Measurements from ENCODE around the gene SETD3.

SETD3 gene

DNA sequence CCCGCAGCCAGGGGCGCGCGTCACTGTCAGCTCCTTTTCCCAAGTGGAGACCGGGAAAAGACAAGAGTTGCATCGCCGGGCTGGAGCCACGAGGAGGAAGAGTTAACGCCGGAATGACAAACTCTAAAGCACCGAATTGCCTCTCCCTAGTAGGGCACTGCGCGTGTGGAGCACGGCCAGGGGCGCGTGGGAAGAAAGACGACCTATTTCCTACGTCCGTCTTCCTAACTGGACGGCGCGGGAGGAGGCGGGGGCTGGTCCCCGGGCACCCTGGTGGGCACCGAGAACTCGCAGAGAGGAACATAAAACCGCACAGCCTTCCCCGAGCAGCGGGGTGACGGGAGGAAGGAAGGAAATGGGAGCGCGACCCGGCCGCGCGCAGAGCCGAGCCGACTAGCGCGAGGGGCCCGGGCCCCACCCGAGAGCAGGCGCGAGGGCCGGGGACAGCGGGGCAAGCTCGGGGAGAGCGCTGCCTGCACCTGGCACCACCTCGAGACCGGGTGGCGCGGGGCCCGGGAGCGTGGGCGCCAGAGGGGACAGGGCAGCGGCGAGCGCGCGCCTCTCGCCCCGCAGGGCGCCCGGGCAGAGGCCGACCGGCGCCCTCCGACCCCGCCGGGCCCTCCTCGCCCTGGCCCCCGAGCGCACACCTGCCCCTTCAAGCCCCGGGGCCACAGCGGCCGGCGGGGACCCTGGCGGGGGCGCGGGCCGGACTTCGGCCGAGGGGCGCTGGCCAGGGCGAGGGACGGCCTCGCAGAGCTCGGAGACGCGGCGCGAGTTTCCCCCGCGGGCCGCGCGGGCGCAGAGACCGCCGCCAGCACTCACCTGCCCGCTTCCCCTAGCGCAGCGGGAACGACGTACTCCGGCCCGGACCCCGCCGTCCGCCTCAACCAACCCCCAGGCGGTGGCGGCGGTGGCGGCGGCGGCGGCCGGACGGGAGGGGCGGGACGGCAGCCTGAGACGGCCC is at the start of gene SETD3:
TSS of gene SETD3 (minus strand) at position 954 of the 964 bp plus-strand sequence. CDS start 15,054 bp downstream, outside the sequence.
- H3K4me3 ChIP-seq (ENCODE audit: insufficient read length, low read depth), result peak within 1 kb of the TSS; percentile 76
- no peaks in the 10 kb centered on the region for H3K9me3 ChIP-seq (ENCODE audit: insufficient read depth, low read length)
- DNase-seq (ENCODE audit: low read depth, low spot score), result no peak
- TF ChIP-seq SUZ12 (IDR thresholded peaks at IDR 0.05; ENCODE audit: extremely low read depth, insufficient read depth, insufficient read length) (no peak), ZNF274 (IDR thresholded peaks at IDR 0.05; ENCODE audit: low read depth, low read length) (no peak), YY1 (IDR thresholded peaks at IDR 0.05; ENCODE audit: insufficient read depth, insufficient read length) (no peak)
- H3K36me3 ChIP-seq (ENCODE audit: insufficient read depth, insufficient read length, low read length), result no peaks in the 10 kb centered on the region
- peaks cover 4% of the 10 kb centered on the region for H3K4me1 ChIP-seq (ENCODE audit: insufficient read depth, insufficient read length)
- no peaks in the 10 kb centered on the region for H3K27me3 ChIP-seq (ENCODE audit: insufficient read depth, insufficient read length)
- peak within 1 kb of the TSS; percentile 86 for H3K9ac ChIP-seq (ENCODE audit: insufficient read length, low read depth)

DNA sequence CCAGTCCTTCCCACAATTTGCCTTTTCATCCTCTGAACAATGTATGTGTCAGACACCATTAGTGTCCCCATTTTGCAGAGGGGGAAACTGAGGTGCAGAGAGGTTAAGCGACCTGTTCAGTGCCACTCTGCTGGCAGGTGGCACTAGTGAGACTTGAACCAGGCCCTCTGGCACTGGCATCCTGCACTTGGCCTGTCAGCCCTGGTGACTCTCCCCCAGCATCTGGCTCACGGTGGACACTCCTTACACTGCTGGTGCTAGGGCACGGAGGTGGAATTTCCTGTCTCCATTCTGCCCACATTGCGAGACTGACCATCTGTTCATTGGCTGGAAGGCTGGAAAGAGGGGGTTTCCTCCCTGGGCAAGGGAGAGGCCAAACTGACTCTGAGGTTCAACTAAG is 49.2 kb upstream of the SETD3 start:
- no peaks in the 10 kb centered on the region for H3K9me3 ChIP-seq (ENCODE audit: insufficient read depth, low read length)
- peaks cover 35% of the 10 kb centered on the region for H3K4me1 ChIP-seq (ENCODE audit: insufficient read depth, insufficient read length)
- peaks cover 3% of the 10 kb centered on the region for H3K36me3 ChIP-seq (ENCODE audit: insufficient read depth, insufficient read length, low read length)
- TF ChIP-seq YY1 (IDR thresholded peaks at IDR 0.05; ENCODE audit: insufficient read depth, insufficient read length) (no peak), ZNF274 (IDR thresholded peaks at IDR 0.05; ENCODE audit: low read depth, low read length) (no peak), SUZ12 (IDR thresholded peaks at IDR 0.05; ENCODE audit: extremely low read depth, insufficient read depth, insufficient read length) (no peak)
- H3K27me3 ChIP-seq (ENCODE audit: insufficient read depth, insufficient read length), result no peaks in the 10 kb centered on the region
- no peak overlapping the region for H3K4me3 ChIP-seq (ENCODE audit: insufficient read length, low read depth)
- DNase-seq (ENCODE audit: low read depth, low spot score), result no peak
- no peak overlapping the region for H3K9ac ChIP-seq (ENCODE audit: insufficient read length, low read depth)

DNA sequence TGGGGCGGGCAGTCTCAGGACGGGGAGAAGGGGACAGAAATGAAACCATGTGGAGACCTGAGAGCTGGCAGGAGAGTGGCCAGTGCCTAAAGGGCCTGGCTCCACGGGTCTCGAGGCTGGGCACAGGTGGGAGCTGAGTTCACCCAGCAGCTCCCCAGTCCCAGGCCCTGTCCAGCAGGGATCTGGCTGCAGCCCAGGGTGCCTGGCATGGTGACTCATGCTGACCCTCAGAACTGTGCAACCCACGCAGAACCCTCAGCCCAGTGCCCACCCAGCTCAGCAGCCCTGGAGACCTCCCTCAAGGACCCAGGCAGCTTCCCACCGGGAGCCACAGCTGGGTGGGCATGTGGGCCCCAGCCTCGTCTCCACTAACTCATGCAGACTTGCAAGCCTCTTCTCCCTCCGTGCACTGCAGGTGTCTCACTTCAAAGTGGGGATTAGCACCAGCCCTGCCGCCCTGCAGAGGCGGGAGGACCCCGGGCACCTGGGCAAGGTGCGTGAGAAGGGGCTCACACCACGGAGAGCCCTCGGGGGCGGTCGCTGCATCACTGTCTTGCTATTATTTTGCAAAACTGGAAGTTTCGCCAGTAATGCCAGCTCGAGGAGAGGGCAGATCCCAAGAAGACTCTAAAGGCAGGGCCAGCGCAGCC is 46.9 kb upstream of the SETD3 start:
- Histone ChIP-seq H3K9ac (ENCODE audit: insufficient read length, low read depth) (no peak overlapping the region), H3K27me3 (ENCODE audit: insufficient read depth, insufficient read length) (no peaks in the 10 kb centered on the region), H3K4me1 (ENCODE audit: insufficient read depth, insufficient read length) (peaks cover 36% of the 10 kb centered on the region), H3K4me3 (ENCODE audit: insufficient read length, low read depth) (no peak overlapping the region), H3K9me3 (ENCODE audit: insufficient read depth, low read length) (no peaks in the 10 kb centered on the region), H3K36me3 (ENCODE audit: insufficient read depth, insufficient read length, low read length) (peaks cover 3% of the 10 kb centered on the region)
- DNase-seq (ENCODE audit: low read depth, low spot score), result no peak
- TF ChIP-seq SUZ12 (IDR thresholded peaks at IDR 0.05; ENCODE audit: extremely low read depth, insufficient read depth, insufficient read length) (no peak), ZNF274 (IDR thresholded peaks at IDR 0.05; ENCODE audit: low read depth, low read length) (no peak), YY1 (IDR thresholded peaks at IDR 0.05; ENCODE audit: insufficient read depth, insufficient read length) (no peak)

DNA sequence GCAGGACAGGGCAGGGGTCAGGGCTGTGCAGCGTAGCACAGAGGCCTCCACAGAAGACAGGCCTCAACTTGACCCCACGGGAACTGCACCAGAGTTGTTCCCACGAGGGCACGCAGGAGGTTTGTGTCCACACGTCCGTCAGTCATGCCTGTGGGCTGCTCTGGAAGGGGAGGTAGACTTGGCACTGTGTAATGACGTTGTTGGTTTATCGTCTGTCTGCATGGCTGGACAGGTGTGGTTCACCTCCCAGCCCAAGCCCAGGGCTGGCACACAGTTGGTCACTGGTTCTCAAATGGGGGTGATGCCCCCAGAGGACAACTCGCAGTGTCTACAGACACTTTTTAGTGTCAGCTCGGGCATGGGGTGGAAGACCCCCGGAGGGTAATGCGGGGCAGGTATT is 46.4 kb upstream of the SETD3 start:
- peak overlapping the region; percentile 8 for H3K9ac ChIP-seq (ENCODE audit: insufficient read length, low read depth)
- no peak for DNase-seq (ENCODE audit: low read depth, low spot score)
- peaks cover 3% of the 10 kb centered on the region for H3K36me3 ChIP-seq (ENCODE audit: insufficient read depth, insufficient read length, low read length)
- peaks cover 35% of the 10 kb centered on the region for H3K4me1 ChIP-seq (ENCODE audit: insufficient read depth, insufficient read length)
- no peak overlapping the region for H3K4me3 ChIP-seq (ENCODE audit: insufficient read length, low read depth)
- no peaks in the 10 kb centered on the region for H3K27me3 ChIP-seq (ENCODE audit: insufficient read depth, insufficient read length)
- TF ChIP-seq SUZ12 (IDR thresholded peaks at IDR 0.05; ENCODE audit: extremely low read depth, insufficient read depth, insufficient read length) (no peak), YY1 (IDR thresholded peaks at IDR 0.05; ENCODE audit: insufficient read depth, insufficient read length) (no peak), ZNF274 (IDR thresholded peaks at IDR 0.05; ENCODE audit: low read depth, low read length) (no peak)
- H3K9me3 ChIP-seq (ENCODE audit: insufficient read depth, low read length), result no peaks in the 10 kb centered on the region

DNA sequence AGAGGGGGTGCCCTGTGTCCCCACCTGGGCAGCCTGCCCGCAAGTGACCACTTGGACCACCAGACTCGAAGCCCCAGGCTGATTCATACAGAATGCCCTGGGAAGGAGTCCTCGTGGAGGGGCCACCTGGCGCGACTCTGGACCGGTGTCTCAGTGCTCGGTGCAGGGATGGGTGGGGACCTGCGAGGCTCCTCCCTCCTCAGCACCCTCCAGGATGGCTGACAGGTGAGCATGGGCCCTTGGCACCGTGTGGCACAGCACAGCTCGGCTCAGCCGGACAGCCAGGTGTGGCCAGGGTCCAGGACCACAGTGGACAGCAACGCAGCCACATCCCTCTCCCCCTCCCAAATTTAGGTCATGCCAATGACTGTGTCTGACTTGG is 45.0 kb upstream of the SETD3 start:
- no peak for TF ChIP-seq ZNF274 (IDR thresholded peaks at IDR 0.05; ENCODE audit: low read depth, low read length)
- no peak for TF ChIP-seq YY1 (IDR thresholded peaks at IDR 0.05; ENCODE audit: insufficient read depth, insufficient read length)
- TF ChIP-seq SUZ12 (IDR thresholded peaks at IDR 0.05; ENCODE audit: extremely low read depth, insufficient read depth, insufficient read length), result no peak
- Histone ChIP-seq H3K9ac (ENCODE audit: insufficient read length, low read depth) (peak overlapping the region; percentile 32), H3K4me1 (ENCODE audit: insufficient read depth, insufficient read length) (peaks cover 42% of the 10 kb centered on the region), H3K27me3 (ENCODE audit: insufficient read depth, insufficient read length) (no peaks in the 10 kb centered on the region), H3K4me3 (ENCODE audit: insufficient read length, low read depth) (no peak overlapping the region), H3K9me3 (ENCODE audit: insufficient read depth, low read length) (no peaks in the 10 kb centered on the region), H3K36me3 (ENCODE audit: insufficient read depth, insufficient read length, low read length) (peaks cover 13% of the 10 kb centered on the region)
- DNase-seq (ENCODE audit: low read depth, low spot score), result no peak

DNA sequence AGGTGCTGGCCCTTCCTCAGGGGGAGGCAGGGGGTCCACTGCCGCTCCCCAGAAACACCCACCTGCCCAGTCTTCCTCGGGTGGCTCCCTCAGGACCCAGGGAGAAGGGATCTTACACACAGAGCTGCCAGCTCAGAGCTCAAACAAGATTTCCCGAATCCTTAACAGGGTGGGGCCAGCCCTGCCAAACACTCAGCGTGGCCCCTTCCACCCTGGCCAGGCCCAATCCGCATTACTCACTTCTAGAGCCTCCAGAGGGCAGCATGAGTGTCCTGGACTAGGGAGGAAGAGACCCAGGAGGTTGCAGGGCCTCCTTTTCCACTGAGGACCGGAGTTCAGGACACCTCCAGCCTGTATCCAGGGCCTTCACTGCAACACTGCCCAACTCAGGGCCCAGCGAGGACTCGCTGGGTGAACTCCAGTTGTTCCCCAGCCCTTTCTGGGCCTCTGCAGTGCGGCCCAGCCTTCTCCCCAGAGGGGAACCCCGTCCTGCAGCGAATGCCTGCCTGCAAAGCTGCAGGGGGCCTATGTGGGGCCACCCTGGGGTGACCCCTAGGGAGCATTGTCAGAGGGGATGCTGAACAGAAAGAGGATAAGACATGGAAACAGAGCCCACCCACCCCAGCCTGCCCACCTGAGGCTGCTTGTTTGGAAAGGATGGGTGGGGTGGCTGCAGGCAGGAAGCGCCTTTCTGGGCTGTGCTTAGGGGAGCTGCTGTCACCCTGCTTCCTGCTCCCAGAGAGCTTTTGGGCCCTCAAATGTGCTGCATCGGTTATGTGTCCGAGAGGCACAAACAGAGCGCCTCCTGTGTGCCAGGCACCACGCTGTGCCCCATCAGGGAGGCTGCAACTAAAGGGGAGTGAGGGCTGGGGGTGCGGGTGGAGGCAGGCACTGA is 44.4 kb upstream of the SETD3 start:
- Histone ChIP-seq H3K27me3 (ENCODE audit: insufficient read depth, insufficient read length) (no peaks in the 10 kb centered on the region), H3K9ac (ENCODE audit: insufficient read length, low read depth) (no peak overlapping the region), H3K9me3 (ENCODE audit: insufficient read depth, low read length) (no peaks in the 10 kb centered on the region), H3K36me3 (ENCODE audit: insufficient read depth, insufficient read length, low read length) (peaks cover 13% of the 10 kb centered on the region), H3K4me1 (ENCODE audit: insufficient read depth, insufficient read length) (peaks cover 36% of the 10 kb centered on the region), H3K4me3 (ENCODE audit: insufficient read length, low read depth) (no peak overlapping the region)
- DNase-seq (ENCODE audit: low read depth, low spot score), result no peak
- TF ChIP-seq YY1 (IDR thresholded peaks at IDR 0.05; ENCODE audit: insufficient read depth, insufficient read length) (no peak), ZNF274 (IDR thresholded peaks at IDR 0.05; ENCODE audit: low read depth, low read length) (no peak), SUZ12 (IDR thresholded peaks at IDR 0.05; ENCODE audit: extremely low read depth, insufficient read depth, insufficient read length) (no peak)

Data from NT2/D1 (cell line).